Trophoblast cell (in vitro differentiated cells and primary cell): Measurements from ENCODE around the gene MINDY4B.
A peak's percentile ranks its signal among the peaks of the same experiment; 100 is the strongest.

Experiments used
- DNase-seq, 2 donors: peaks; one replicate each; pipeline ENCODE4 v3.0.0-alpha.2; 2016
- H2AFZ ChIP-seq: 2 replicates; pipeline ENCODE4 v1.6.1; 2013; ENCODE audit warnings: low read length, moderate library complexity, mild to moderate bottlenecking; ENCODE audit not compliant: insufficient read depth, poor library complexity
- H2AK5ac ChIP-seq: 2 replicates; pipeline ENCODE4 v1.6.1; 2013; ENCODE audit warnings: mild to moderate bottlenecking, low read length
- H2BK120ac ChIP-seq: 2 replicates; pipeline ENCODE4 v1.6.1; 2013; ENCODE audit warnings: low read length, mild to moderate bottlenecking, moderate library complexity; ENCODE audit not compliant: insufficient read depth, poor library complexity
- H2BK12ac ChIP-seq: 2 replicates; pipeline ENCODE4 v1.6.1; 2013; ENCODE audit warnings: mild to moderate bottlenecking, low read length, moderate library complexity
- H2BK5ac ChIP-seq: 2 replicates; pipeline ENCODE4 v1.6.1; 2013; ENCODE audit warnings: low read length, low read depth, moderate library complexity, mild to moderate bottlenecking; ENCODE audit not compliant: poor library complexity
- H3K14ac ChIP-seq: 2 replicates; pipeline ENCODE4 v1.6.1; 2013; ENCODE audit warnings: mild to moderate bottlenecking, low read length
- H3K18ac ChIP-seq: 2 replicates; pipeline ENCODE4 v1.6.1; 2013; ENCODE audit warnings: mild to moderate bottlenecking, low read length
- H3K23ac ChIP-seq: 2 replicates; pipeline ENCODE4 v1.6.1; 2013; ENCODE audit warnings: low read length
- H3K27ac ChIP-seq: 2 replicates; pipeline ENCODE4 v1.5.1; 2013; ENCODE audit warnings: low read depth, mild to moderate bottlenecking, inconsistent platforms, low read length, moderate library complexity
- H3K27me3 ChIP-seq: 2 replicates; pipeline ENCODE4 v1.6.1; 2013; ENCODE audit warnings: inconsistent platforms, mild to moderate bottlenecking, low read length, moderate library complexity; ENCODE audit not compliant: insufficient read depth
- H3K36me3 ChIP-seq, 2 experiments: 1 replicate in 1 of 2; 2 replicates in 1 of 2; pipeline ENCODE4 v1.6.1; 2013; ENCODE audit warnings: low read length in 2 of 2, mild to moderate bottlenecking in 2 of 2, moderate library complexity in 1 of 2; ENCODE audit not compliant: insufficient read depth in 2 of 2, control insufficient read depth in 1 of 2
- H3K4ac ChIP-seq: 2 replicates; pipeline ENCODE4 v1.6.1; 2013; ENCODE audit warnings: low read depth, mild to moderate bottlenecking, low read length, moderate library complexity
- H3K4me1 ChIP-seq, 2 experiments: 1 replicate in 1 of 2; 2 replicates in 1 of 2; pipeline ENCODE4 v1.6.1; 2013; ENCODE audit warnings: low read length in 2 of 2, mild to moderate bottlenecking in 2 of 2, moderate library complexity in 1 of 2; ENCODE audit not compliant: insufficient read depth in 2 of 2, control insufficient read depth in 1 of 2
- H3K4me2 ChIP-seq: 2 replicates; pipeline ENCODE4 v1.6.1; 2013; ENCODE audit warnings: inconsistent platforms, mild to moderate bottlenecking, low read length, moderate library complexity
- H3K4me3 ChIP-seq: 2 replicates; pipeline ENCODE4 v1.5.1; 2013; ENCODE audit warnings: mild to moderate bottlenecking, low read depth, low read length, inconsistent platforms
- H3K79me1 ChIP-seq: one replicate; pipeline ENCODE4 v1.6.1; 2013; ENCODE audit warnings: low read length
- H3K79me2 ChIP-seq: 2 replicates; pipeline ENCODE4 v1.6.1; 2013; ENCODE audit warnings: low read length, mild to moderate bottlenecking; ENCODE audit not compliant: control insufficient read depth, insufficient read depth, poor library complexity
- H3K9ac ChIP-seq: 2 replicates; pipeline ENCODE4 v1.6.1; 2013; ENCODE audit warnings: mild to moderate bottlenecking, low read length
- H3K9me3 ChIP-seq: 2 replicates; pipeline ENCODE4 v1.6.1; 2013; ENCODE audit warnings: low read depth, mild to moderate bottlenecking, control low read depth, inconsistent platforms, low read length; ENCODE audit not compliant: insufficient read depth
- H4K12ac ChIP-seq: 2 replicates; pipeline ENCODE4 v1.6.1; 2013; ENCODE audit warnings: low read depth, mild to moderate bottlenecking, low read length, moderate library complexity
- H4K8ac ChIP-seq: 2 replicates; pipeline ENCODE4 v1.6.1; 2013; ENCODE audit warnings: low read depth, mild to moderate bottlenecking, low read length, moderate library complexity
- H4K91ac ChIP-seq: one replicate; pipeline ENCODE4 v1.6.1; 2013; ENCODE audit warnings: low read depth, mild to moderate bottlenecking, low read length, moderate library complexity
- WGBS: extraction: QIAGEN DNeasy Blood & Tissue Kit; methylation state at CpG from one replicate; pipeline ENCODE4 v1.1.7; 2013; ENCODE audit warnings: missing lambda C conversion rate; ENCODE audit not compliant: insufficient read length, insufficient coverage; ENCODE audit errors: extremely low coverage; 5-methylcytosine and 5-hydroxymethylcytosine counted together

Gene MINDY4B

GRCh38 chr3:150897592-150897991 is 7.6 kb downstream of the MINDY4B start:
- no peaks in the 10 kb centered on the region for H3K79me1 ChIP-seq
- no peak overlapping the region for H3K4ac ChIP-seq
- H3K9me3 ChIP-seq = no peaks in the 10 kb centered on the region
- no peak overlapping the region for H3K23ac ChIP-seq
- DNase-seq = no peak
- no peak overlapping the region for H4K12ac ChIP-seq
- no peak overlapping the region for H4K91ac ChIP-seq
- H4K8ac ChIP-seq = no peak overlapping the region
- H3K18ac ChIP-seq = no peak overlapping the region
- no peaks in the 10 kb centered on the region for H3K79me2 ChIP-seq
- no peak overlapping the region for H2AK5ac ChIP-seq
- H3K4me1 ChIP-seq = peaks cover 0 to 3% of the 10 kb centered on the region in 2 experiments
- no peak overlapping the region for H3K14ac ChIP-seq
- H2BK12ac ChIP-seq = no peak overlapping the region
- no peaks in the 10 kb centered on the region for H3K27me3 ChIP-seq
- H3K4me2 ChIP-seq = no peak overlapping the region
- no peak overlapping the region for H3K4me3 ChIP-seq
- H3K9ac ChIP-seq = no peak overlapping the region
- H2BK5ac ChIP-seq = no peak overlapping the region
- WGBS = no CpG with 5 or more reads among the region's 3 CpGs
- no peak overlapping the region for H2BK120ac ChIP-seq
- no peak overlapping the region for H3K27ac ChIP-seq
- no peaks in the 10 kb centered on the region for H3K36me3 ChIP-seq
- no peak overlapping the region for H2AFZ ChIP-seq

- H2AK5ac ChIP-seq = no peak overlapping the region
- H3K9me3 ChIP-seq = peaks cover 2% of the 10 kb centered on the region
- no peaks in the 10 kb centered on the region for H3K79me2 ChIP-seq
- no peaks in the 10 kb centered on the region for H3K79me1 ChIP-seq
- H3K27me3 ChIP-seq = no peaks in the 10 kb centered on the region
- H2BK12ac ChIP-seq = no peak overlapping the region
- H2BK5ac ChIP-seq = no peak overlapping the region
- no peak for DNase-seq
- no peaks in the 10 kb centered on the region for H3K4me1 ChIP-seq
- H4K12ac ChIP-seq = no peak overlapping the region
- no peak overlapping the region for H4K8ac ChIP-seq
- no peak overlapping the region for H3K4ac ChIP-seq
- no peak overlapping the region for H3K4me2 ChIP-seq
- WGBS = no CpG with 5 or more reads among the region's 9 CpGs
- no peaks in the 10 kb centered on the region for H3K36me3 ChIP-seq
- H3K18ac ChIP-seq = no peak overlapping the region
- no peak overlapping the region for H4K91ac ChIP-seq
- no peak overlapping the region for H3K4me3 ChIP-seq
- H3K9ac ChIP-seq = peak overlapping the region; percentile 19
- H2BK120ac ChIP-seq = no peak overlapping the region
- H3K27ac ChIP-seq = no peak overlapping the region
- no peak overlapping the region for H3K23ac ChIP-seq
- H2AFZ ChIP-seq = no peak overlapping the region
- H3K14ac ChIP-seq = no peak overlapping the region
Measured at GRCh38 chr3:150890831-150891230, 14.4 kb downstream of the MINDY4B start.

- Histone ChIP-seq H3K4me3 (no peak overlapping the region), H2AK5ac (no peak overlapping the region), H4K12ac (no peak overlapping the region), H4K8ac (no peak overlapping the region), H3K14ac (no peak overlapping the region), H3K18ac (no peak overlapping the region), H3K79me2 (no peaks in the 10 kb centered on the region), H3K79me1 (no peaks in the 10 kb centered on the region), H3K4ac (no peak overlapping the region), H3K23ac (no peak overlapping the region), H2AFZ (no peak overlapping the region), H3K9me3 (peaks cover 2% of the 10 kb centered on the region), H3K36me3 (no peaks in the 10 kb centered on the region), H3K4me1 (no peaks in the 10 kb centered on the region), H3K9ac (no peak overlapping the region), H3K27ac (no peak overlapping the region), H2BK12ac (no peak overlapping the region), H2BK5ac (no peak overlapping the region), H2BK120ac (no peak overlapping the region), H3K4me2 (no peak overlapping the region), H3K27me3 (no peaks in the 10 kb centered on the region), H4K91ac (no peak overlapping the region)
- DNase-seq = peak; percentile 65 to 96
- WGBS = no CpG with 5 or more reads among the region's 3 CpGs
Measured at GRCh38 chr3:150890295-150890694, 14.9 kb downstream of the MINDY4B start.

GRCh38 chr3:150889106-150889505 is 16.1 kb downstream of the MINDY4B start:
- Histone ChIP-seq H3K4ac (no peak overlapping the region), H4K8ac (no peak overlapping the region), H3K36me3 (no peaks in the 10 kb centered on the region), H3K27ac (no peak overlapping the region), H3K4me2 (no peak overlapping the region), H3K79me2 (no peaks in the 10 kb centered on the region), H3K9ac (no peak overlapping the region), H2AK5ac (no peak overlapping the region), H3K27me3 (no peaks in the 10 kb centered on the region), H3K18ac (no peak overlapping the region), H3K23ac (no peak overlapping the region), H3K79me1 (no peaks in the 10 kb centered on the region), H4K91ac (no peak overlapping the region), H2BK5ac (no peak overlapping the region), H4K12ac (no peak overlapping the region), H3K4me1 (no peaks in the 10 kb centered on the region), H2BK12ac (no peak overlapping the region), H2BK120ac (no peak overlapping the region), H2AFZ (no peak overlapping the region), H3K14ac (no peak overlapping the region), H3K9me3 (peaks cover 2% of the 10 kb centered on the region), H3K4me3 (no peak overlapping the region)
- WGBS = no CpG with 5 or more reads among the region's 6 CpGs
- DNase-seq = no peak
